H9 (cell line): ENCODE data around the gene CPE. TPM values are rescaled to one million over a fixed set of nuclear protein-coding genes. Genes with fewer than 3 reads are reported as not detected.
A peak's percentile ranks its signal among the peaks of the same experiment; 100 is the strongest.

Experiments
- DNase-seq: peaks from one replicate; pipeline ENCODE4 v3.0.0-alpha.2; 2017
- H2AFZ ChIP-seq: one replicate; pipeline ENCODE4 v1.6.1; 2013; ENCODE audit warnings: mild to moderate bottlenecking, low read length, control low read depth, moderate library complexity
- H2AK5ac ChIP-seq: 2 replicates; pipeline ENCODE4 v1.6.1; 2013; ENCODE audit warnings: low read length, control low read depth, mixed read lengths; ENCODE audit not compliant: insufficient read length
- H2BK120ac ChIP-seq: one replicate; pipeline ENCODE4 v1.6.1; 2013; ENCODE audit warnings: low read depth, mild to moderate bottlenecking, low read length, control low read depth, inconsistent platforms; ENCODE audit not compliant: poor library complexity, severe bottlenecking
- H2BK12ac ChIP-seq: 2 replicates; pipeline ENCODE4 v1.6.1; 2013; ENCODE audit warnings: low read length, control low read depth, mixed read lengths, low read depth; ENCODE audit not compliant: insufficient read length
- H2BK15ac ChIP-seq: 2 replicates; pipeline ENCODE4 v1.6.1; 2013; ENCODE audit warnings: low read depth, low read length, control low read depth
- H2BK20ac ChIP-seq: one replicate; pipeline ENCODE4 v1.6.1; 2013; ENCODE audit warnings: low read depth, mild to moderate bottlenecking, low read length, control low read depth, inconsistent platforms; ENCODE audit not compliant: poor library complexity, severe bottlenecking
- H2BK5ac ChIP-seq: 2 replicates; pipeline ENCODE4 v1.6.1; 2013; ENCODE audit warnings: low read length, control low read depth, mixed read lengths; ENCODE audit not compliant: insufficient read length
- H3K14ac ChIP-seq: 2 replicates; pipeline ENCODE4 v1.6.1; 2013; ENCODE audit warnings: low read length, control low read depth; ENCODE audit not compliant: insufficient read depth
- H3K18ac ChIP-seq: 2 replicates; pipeline ENCODE4 v1.6.1; 2013; ENCODE audit warnings: low read depth, mild to moderate bottlenecking, mixed read lengths, low read length, control low read depth; ENCODE audit not compliant: insufficient read length
- H3K23ac ChIP-seq: 2 replicates; pipeline ENCODE4 v1.6.1; 2013; ENCODE audit warnings: low read length, control low read depth, mixed read lengths, low read depth; ENCODE audit not compliant: insufficient read length
- H3K23me2 ChIP-seq: 2 replicates; pipeline ENCODE4 v1.6.1; 2013; ENCODE audit warnings: low read depth, mild to moderate bottlenecking, mixed read lengths, low read length, control low read depth; ENCODE audit not compliant: insufficient read length, poor library complexity, severe bottlenecking
- H3K27ac ChIP-seq: 2 replicates; pipeline ENCODE4 v1.5.1; 2013; ENCODE audit warnings: low read length, control low read depth, mixed read lengths, low read depth; ENCODE audit not compliant: insufficient read length
- H3K27me3 ChIP-seq: 2 replicates; pipeline ENCODE4 v1.6.1; 2013; ENCODE audit warnings: low read length, control low read depth, inconsistent platforms; ENCODE audit not compliant: insufficient read depth
- H3K4ac ChIP-seq: 2 replicates; pipeline ENCODE4 v1.6.1; 2013; ENCODE audit warnings: low read depth, mild to moderate bottlenecking, control low read depth, inconsistent platforms, low read length, moderate library complexity
- H3K4me1 ChIP-seq: 2 replicates; pipeline ENCODE4 v1.6.1; 2013; ENCODE audit warnings: low read length, control low read depth, inconsistent platforms; ENCODE audit not compliant: insufficient read depth
- H3K4me2 ChIP-seq: 2 replicates; pipeline ENCODE4 v1.6.1; 2013; ENCODE audit warnings: low read length, control low read depth, mixed read lengths; ENCODE audit not compliant: insufficient read length, insufficient read depth
- H3K56ac ChIP-seq: 2 replicates; pipeline ENCODE4 v1.6.1; 2013; ENCODE audit warnings: low read depth, mild to moderate bottlenecking, mixed read lengths, low read length, control low read depth; ENCODE audit not compliant: insufficient read length
- H3K79me1 ChIP-seq: 2 replicates; pipeline ENCODE4 v1.6.1; 2013; ENCODE audit warnings: low read depth, mild to moderate bottlenecking, moderate library complexity, low read length, control low read depth, inconsistent platforms; ENCODE audit not compliant: insufficient read depth, poor library complexity, severe bottlenecking
- H3K79me2 ChIP-seq: 2 replicates; pipeline ENCODE4 v1.6.1; 2013; ENCODE audit warnings: low read length, control low read depth, inconsistent platforms; ENCODE audit not compliant: insufficient read depth
- H3K9ac ChIP-seq: 2 replicates; pipeline ENCODE4 v1.6.1; 2013; ENCODE audit warnings: low read length, control low read depth, mixed read lengths; ENCODE audit not compliant: insufficient read length; ENCODE audit errors: extremely low read depth
- H3K9me3 ChIP-seq: one replicate; pipeline ENCODE4 v1.6.1; 2013; ENCODE audit warnings: low read depth, low read length, inconsistent platforms; ENCODE audit not compliant: control insufficient read depth
- H3T11ph ChIP-seq: one replicate; pipeline ENCODE4 v1.6.1; 2013; ENCODE audit warnings: mild to moderate bottlenecking, low read length, control low read depth, inconsistent platforms
- H4K20me1 ChIP-seq: one replicate; pipeline ENCODE4 v1.6.1; 2013; ENCODE audit not compliant: control insufficient read depth, insufficient read length, insufficient read depth
- H4K5ac ChIP-seq: 2 replicates; pipeline ENCODE4 v1.6.1; 2013; ENCODE audit warnings: low read depth, mild to moderate bottlenecking, mixed read lengths, low read length, control low read depth; ENCODE audit not compliant: insufficient read length
- H4K8ac ChIP-seq: replicated peaks from 2 replicates; pipeline ENCODE4 v1.6.1; 2013; ENCODE audit warnings: low read length, control low read depth, mixed read lengths, low read depth; ENCODE audit not compliant: insufficient read length
- H4K91ac ChIP-seq: 2 replicates; pipeline ENCODE4 v1.6.1; 2013; ENCODE audit warnings: low read depth, mild to moderate bottlenecking, moderate library complexity, mixed read lengths, low read length, control low read depth; ENCODE audit not compliant: insufficient read length
- H3K27ac Mint-ChIP-seq, 3 experiments: 2 replicates in 2 of 3; 3 replicates in 1 of 3; pipeline ENCODE4 v1.8.0; 2020 to 2021; ENCODE audit warnings: mixed read lengths in 3 of 3, mild to moderate bottlenecking in 1 of 3, moderate library complexity in 1 of 3
- H3K27me3 Mint-ChIP-seq: 2 replicates; pipeline ENCODE4 v1.8.0; 2021; ENCODE audit warnings: low read depth, mild to moderate bottlenecking, moderate library complexity, mixed read lengths
- H3K36me3 Mint-ChIP-seq, 3 experiments: 2 replicates in 2 of 3; 3 replicates in 1 of 3; pipeline ENCODE4 v1.8.0; 2020 to 2021; ENCODE audit warnings: low read depth in 3 of 3, mixed read lengths in 3 of 3; ENCODE audit not compliant: insufficient read depth in 1 of 3
- H3K4me1 Mint-ChIP-seq, 2 experiments: 2 replicates each; pipeline ENCODE4 v1.8.0; 2020; ENCODE audit warnings: mixed read lengths in 2 of 2
- H3K4me3 Mint-ChIP-seq, 2 experiments: 2 replicates in 1 of 2; 3 replicates in 1 of 2; pipeline ENCODE4 v1.8.0; 2020 to 2021; ENCODE audit warnings: mild to moderate bottlenecking in 2 of 2, mixed read lengths in 2 of 2, moderate library complexity in 1 of 2
- H3K9me3 Mint-ChIP-seq, 2 experiments: 2 replicates in 1 of 2; 3 replicates in 1 of 2; pipeline ENCODE4 v1.8.0; 2020; ENCODE audit warnings: mild to moderate bottlenecking in 2 of 2, mixed read lengths in 2 of 2, moderate library complexity in 1 of 2
- CTCF ChIP-seq: fragments of 200-600 bp; sonication (generic); conservative IDR thresholded peaks from 3 replicates; pipeline ENCODE4 v1.8.0; 2021; ENCODE audit warnings: antibody characterized with exemption, mild to moderate bottlenecking
- WGBS: extraction: QIAGEN DNeasy Blood & Tissue Kit; methylation state at CpG from one replicate; pipeline ENCODE4 v1.1.7; 2013; ENCODE audit warnings: missing lambda C conversion rate, low lambda C conversion rate, mixed read lengths; ENCODE audit not compliant: insufficient read length; ENCODE audit errors: extremely low coverage; 5-methylcytosine and 5-hydroxymethylcytosine counted together
- total RNA-seq: library from RNA; stranded (reverse); gene quantifications from 2 replicates; pipeline ENCODE4 v1.2.1, GENCODE V29; 2021

The CPE gene
- total RNA-seq, 1 experiment from 2014 or later, result 10.0 TPM

GRCh38 chr4:165368114-165368513 lies 10.7 kb upstream of the CPE start:
- Histone ChIP-seq H2BK15ac (no peak overlapping the region), H3K4me2 (no peak overlapping the region), H4K20me1 (no peaks in the 10 kb centered on the region), H4K8ac (no peak overlapping the region), H3K79me1 (no peaks in the 10 kb centered on the region), H2BK12ac (no peak overlapping the region), H3K23me2 (no peaks in the 10 kb centered on the region), H2BK120ac (no peak overlapping the region), H4K91ac (no peak overlapping the region), H2AK5ac (no peak overlapping the region), H4K5ac (no peak overlapping the region), H3K56ac (no peak overlapping the region), H3K4ac (no peak overlapping the region), H3T11ph (no peak overlapping the region), H3K27me3 (no peaks in the 10 kb centered on the region), H3K79me2 (no peaks in the 10 kb centered on the region), H3K18ac (no peak overlapping the region), H2AFZ (no peak overlapping the region), H3K27ac (no peak overlapping the region), H3K4me1 (peaks cover 14% of the 10 kb centered on the region), H2BK20ac (no peak overlapping the region), H3K9me3 (no peaks in the 10 kb centered on the region), H3K23ac (no peak overlapping the region), H3K9ac (no peak overlapping the region), H3K14ac (no peak overlapping the region), H2BK5ac (no peak overlapping the region)
- no peaks in the 10 kb centered on the region for H3K9me3 Mint-ChIP-seq
- H3K4me3 Mint-ChIP-seq, result 0 out of 5 replicates have a peak overlapping the region, but pooled peaks of 1 of the 2 experiments have one; percentile 25
- DNase-seq, result no peak
- H3K36me3 Mint-ChIP-seq, result no peaks in the 10 kb centered on the region
- no peaks in the 10 kb centered on the region for H3K27me3 Mint-ChIP-seq
- H3K4me1 Mint-ChIP-seq, result peaks cover 7 to 12% of the 10 kb centered on the region in 2 experiments
- no peak for TF ChIP-seq CTCF
- peak overlapping the region in 2 of 3 experiments; percentile 7 to 12; a peak in 1 of 7 replicates for H3K27ac Mint-ChIP-seq
- WGBS, result no CpG with 5 or more reads among the region's 1 CpG
